AG04450 (cell line): ENCODE measurements around the gene GPR183. TPM values are rescaled to one million over a fixed set of nuclear protein-coding genes. Genes with fewer than 3 reads are reported as not detected.

Source experiments
- CTCF ChIA-PET: fragments of 300-600, 350-600 bp; formaldehyde crosslinking; extraction: SDS; loops from one replicate; lab custom pipeline; 2022; ENCODE audit warnings: antibody characterized with exemption, inconsistent platforms; lab: Charles Lee
- POLR2A ChIA-PET: fragments of 350-600 bp; formaldehyde crosslinking; extraction: SDS; loops from one replicate; lab custom pipeline; 2021; ENCODE audit warnings: antibody characterized with exemption, inconsistent platforms; lab: Yijun Ruan, JAX
- DNase-seq: peaks from one replicate; pipeline ENCODE4 v3.0.0-alpha.2; 2011; ENCODE audit warnings: low read depth, low spot score
- H3K27ac ChIP-seq: one replicate; pipeline ENCODE4 v1.5.1; 2012; ENCODE audit warnings: low read depth, low read length, control low read depth
- H3K27me3 ChIP-seq: one replicate; pipeline ENCODE4 v1.6.0; 2012; ENCODE audit warnings: low read length; ENCODE audit not compliant: control insufficient read depth, insufficient read depth
- H3K4me3 ChIP-seq: 2 replicates; pipeline ENCODE4 v1.5.1; 2011; ENCODE audit warnings: mild to moderate bottlenecking, low read depth, low read length, control low read depth
- H3K9me3 ChIP-seq: 2 replicates; pipeline ENCODE4 v1.5.1; 2012; ENCODE audit warnings: low read length; ENCODE audit not compliant: control insufficient read depth, insufficient read depth
- polyA plus RNA-seq: library from polyadenylated mRNA; depleted of rRNA; stranded (reverse); fragments of >200 nt; gene quantifications from 2 replicates; pipeline ENCODE4 v1.2.3, GENCODE V29; 2011
- TF ChIP-seq, protein P1 (sequence below): IDR thresholded peaks from 2 replicates; pipeline ENCODE4 v1.5.1; 2011; ENCODE audit warnings: low read depth, low read length, control low read depth, inconsistent platforms

The GPR183 gene
- polyA plus RNA-seq, 1 experiment, result 0.06 TPM

- ChIA-PET CTCF (interaction anchor here (0.8 to 15.0 kb wide), 14 partner anchors 10 to 423 kb away, joined by 3 to 767 read pairs (median 8); partner anchors contain the start of genes GPR183 and UBAC2), POLR2A (no interaction called here)
- DNase-seq, result no peak
- H3K27me3 ChIP-seq, result no peaks in the 10 kb centered on the region
- TF ChIP-seq, protein P1, sequence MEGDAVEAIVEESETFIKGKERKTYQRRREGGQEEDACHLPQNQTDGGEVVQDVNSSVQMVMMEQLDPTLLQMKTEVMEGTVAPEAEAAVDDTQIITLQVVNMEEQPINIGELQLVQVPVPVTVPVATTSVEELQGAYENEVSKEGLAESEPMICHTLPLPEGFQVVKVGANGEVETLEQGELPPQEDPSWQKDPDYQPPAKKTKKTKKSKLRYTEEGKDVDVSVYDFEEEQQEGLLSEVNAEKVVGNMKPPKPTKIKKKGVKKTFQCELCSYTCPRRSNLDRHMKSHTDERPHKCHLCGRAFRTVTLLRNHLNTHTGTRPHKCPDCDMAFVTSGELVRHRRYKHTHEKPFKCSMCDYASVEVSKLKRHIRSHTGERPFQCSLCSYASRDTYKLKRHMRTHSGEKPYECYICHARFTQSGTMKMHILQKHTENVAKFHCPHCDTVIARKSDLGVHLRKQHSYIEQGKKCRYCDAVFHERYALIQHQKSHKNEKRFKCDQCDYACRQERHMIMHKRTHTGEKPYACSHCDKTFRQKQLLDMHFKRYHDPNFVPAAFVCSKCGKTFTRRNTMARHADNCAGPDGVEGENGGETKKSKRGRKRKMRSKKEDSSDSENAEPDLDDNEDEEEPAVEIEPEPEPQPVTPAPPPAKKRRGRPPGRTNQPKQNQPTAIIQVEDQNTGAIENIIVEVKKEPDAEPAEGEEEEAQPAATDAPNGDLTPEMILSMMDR, result no peak
- no peak overlapping the region for H3K4me3 ChIP-seq
- no peaks in the 10 kb centered on the region for H3K9me3 ChIP-seq
- H3K27ac ChIP-seq, result no peak overlapping the region
Measured at GRCh38 chr13:99266827-99267226, 40.4 kb downstream of the GPR183 start.

DNA sequence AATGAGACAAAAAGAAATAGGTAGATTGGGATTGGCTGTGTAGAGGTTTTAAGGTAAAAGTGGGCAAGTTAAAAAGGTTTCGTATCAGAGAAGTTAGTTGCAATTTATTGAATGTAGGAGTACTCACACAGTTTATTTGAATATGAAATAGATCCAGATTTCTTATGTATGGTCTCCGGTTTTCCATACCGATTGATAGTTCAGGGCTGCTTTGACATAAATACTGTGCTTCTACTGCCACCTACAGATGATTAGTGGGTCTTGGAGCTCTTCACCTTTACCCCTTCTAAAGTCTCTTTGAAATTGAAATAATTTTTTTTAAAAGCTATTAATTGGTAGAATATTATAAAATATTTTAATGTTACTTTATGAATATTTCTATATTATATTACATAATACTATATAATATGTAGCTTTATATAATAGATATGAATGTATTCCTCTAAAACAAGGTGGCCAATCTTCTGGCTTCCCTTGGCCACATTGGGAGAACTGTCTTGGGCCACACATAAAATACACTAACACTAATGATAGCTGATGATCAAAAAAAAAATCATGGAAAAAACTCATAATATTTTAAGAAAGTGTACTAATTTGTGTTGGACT is 41.3 kb downstream of the GPR183 start:
- TF ChIP-seq, protein P1, result peak; percentile 68

DNA sequence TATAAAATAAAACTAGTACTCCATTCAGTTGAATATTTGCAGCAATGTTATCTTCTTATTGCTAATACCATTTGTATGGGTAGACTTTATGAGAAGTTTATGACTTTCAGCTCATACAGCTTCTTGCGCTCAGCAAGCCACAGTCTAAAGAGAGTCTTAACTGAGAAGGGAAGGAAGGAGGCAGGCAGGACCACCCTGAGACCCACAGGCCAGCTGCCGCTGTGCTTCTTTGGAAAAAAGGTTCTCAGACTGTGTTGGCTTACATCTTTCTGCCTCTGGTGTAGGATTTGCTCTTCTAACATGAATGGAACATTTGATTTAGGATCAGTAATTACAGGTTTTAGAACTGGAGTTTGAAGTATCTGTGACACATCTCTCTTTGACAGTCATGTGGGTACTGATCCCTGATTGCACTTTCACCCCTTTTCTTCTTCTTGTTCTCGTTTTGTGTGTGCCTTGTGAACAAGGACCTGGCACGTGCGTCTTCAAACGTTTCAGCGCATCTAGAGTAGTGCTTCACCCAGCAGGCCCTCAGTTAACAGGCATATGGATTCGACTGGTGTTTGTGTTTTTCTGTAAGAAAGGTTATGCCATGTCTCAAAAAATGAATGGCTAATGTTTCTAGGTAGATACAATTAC is 41.9 kb downstream of the GPR183 start:
- no peak overlapping the region for H3K27ac ChIP-seq
- ChIA-PET CTCF (interaction anchor here (0.6 to 15.0 kb wide), 33 partner anchors 9 to 425 kb away, joined by 3 to 767 read pairs (median 4); partner anchors contain the start of gene UBAC2), POLR2A (interaction anchor here (0.5 to 1.1 kb wide), 2 partner anchors 65 to 88 kb away, joined by 3 to 6 read pairs; partner anchors contain the start of gene UBAC2)
- no peaks in the 10 kb centered on the region for H3K9me3 ChIP-seq
- no peaks in the 10 kb centered on the region for H3K27me3 ChIP-seq
- no peak for DNase-seq
- no peak overlapping the region for H3K4me3 ChIP-seq
- TF ChIP-seq, protein P1, result no peak

More for the DNA sequence above, 41.3 kb downstream of the GPR183 start:
- Histone ChIP-seq H3K27ac (no peak overlapping the region), H3K27me3 (no peaks in the 10 kb centered on the region), H3K4me3 (no peak overlapping the region), H3K9me3 (no peaks in the 10 kb centered on the region)
- CTCF ChIA-PET, result interaction anchor here (0.6 to 15.0 kb wide), 44 partner anchors 9 to 426 kb away, joined by 3 to 767 read pairs (median 4); partner anchors contain the start of genes GPR183 and UBAC2
- no peak for DNase-seq
- POLR2A ChIA-PET, result interaction anchor here (1.1 kb wide), 1 partner anchor 66 kb away, joined by 6 read pairs; the partner anchor contains the start of gene UBAC2

DNA sequence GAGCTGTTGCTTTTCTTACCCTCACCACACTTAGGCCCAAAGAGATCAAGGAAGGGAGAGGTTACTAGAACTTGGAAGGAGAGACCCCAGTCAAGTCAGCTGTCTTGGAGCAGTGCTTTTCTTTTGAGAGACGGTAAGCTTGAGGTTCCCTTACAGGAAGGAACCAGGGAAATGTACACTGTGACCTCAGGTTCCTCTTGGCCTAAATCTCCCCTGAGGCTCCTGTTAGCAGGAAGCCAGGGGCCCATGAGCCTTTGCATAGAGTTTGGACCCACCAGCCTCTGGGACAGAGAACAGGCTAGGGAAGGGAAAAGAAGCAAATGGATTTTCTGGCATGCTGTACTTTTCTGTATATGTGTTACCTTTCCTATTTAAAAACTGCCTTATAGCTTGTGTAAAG is 43.1 kb downstream of the GPR183 start:
- H3K27ac ChIP-seq, result no peak overlapping the region
- no peak for DNase-seq
- POLR2A ChIA-PET, result interaction anchor here (0.6 kb wide), 1 partner anchor 15 kb away, joined by 3 read pairs; no protein-coding TSS in a partner anchor
- TF ChIP-seq, protein P1, result no peak
- H3K27me3 ChIP-seq, result no peaks in the 10 kb centered on the region
- H3K9me3 ChIP-seq, result no peaks in the 10 kb centered on the region
- no peak overlapping the region for H3K4me3 ChIP-seq
- CTCF ChIA-PET, result interaction anchor here (1.2 to 15.0 kb wide), 5 partner anchors 62 to 174 kb away, joined by 3 to 767 read pairs (median 9); no protein-coding TSS in a partner anchor
